Body of pancreas (tissue), 4 donors: ENCODE measurements around the gene AKNAD1. TPM values are rescaled to one million over a fixed set of nuclear protein-coding genes. Genes with fewer than 3 reads are reported as not detected.
"Not testable (repeated sequence)": the region's sequence is repeated elsewhere in the genome, so short reads cannot be mapped to it uniquely, and the experiment has no call there.

Experiments
- ATAC-seq: fragments of 150-250 bp; one replicate; pipeline ENCODE4 v1.9.1; 2016
- DNase-seq, 4 donors: peaks; one replicate each; pipeline ENCODE4 v3.0.0-alpha.2; 2019
- H3K27ac ChIP-seq, 4 donors: fragments of 200-600 bp; sonication (generic); 1 replicate in 3 of 4; 2 replicates in 1 of 4; pipeline versions ENCODE4 v1.5.1 to v1.6.1; 2016 to 2019; ENCODE audit warnings: mild to moderate bottlenecking in 1 of 4, mixed read lengths in 1 of 4, moderate library complexity in 1 of 4
- H3K27me3 ChIP-seq, 2 donors: fragments of 200-600 bp; sonication (generic); one replicate each; pipeline ENCODE4 v1.6.0; 2016; ENCODE audit warnings: mild to moderate bottlenecking in 1 of 2
- H3K36me3 ChIP-seq, 2 donors: fragments of 200-600 bp; sonication (generic); replicated peaks in 1 of 2; 2 replicates each; pipeline ENCODE4 v1.5.1; 2016; ENCODE audit warnings: low read depth in 2 of 2; ENCODE audit not compliant: insufficient read depth in 1 of 2
- H3K4me1 ChIP-seq: fragments of 200-600 bp; sonication (generic); one replicate; pipeline ENCODE4 v1.6.0; 2016
- H3K4me3 ChIP-seq, 2 donors: fragments of 200-600 bp; sonication (generic); 1 replicate in 1 of 2; 2 replicates in 1 of 2; pipeline ENCODE4 v1.5.1; 2016 to 2019
- H3K9me3 ChIP-seq, 3 donors: fragments of 200-600 bp; sonication (generic); 1 replicate in 2 of 3; 2 replicates in 1 of 3; pipeline ENCODE4 v1.5.1; 2016
- CTCF ChIP-seq, 7 experiments: fragments of 450-650 bp in 4 of 7; fragments of 200-600 bp in 3 of 7; sonication (generic) in 3 of 7; IDR thresholded peaks; one replicate each; pipeline ENCODE4 v1.5.1; 2016 to 2019; ENCODE audit warnings: antibody characterized with exemption in 7 of 7
- POLR2A ChIP-seq, 3 donors: fragments of 450-650 bp; IDR thresholded peaks; one replicate each; pipeline ENCODE4 v1.6.1; 2016; ENCODE audit warnings: antibody characterized with exemption in 3 of 3, mild to moderate bottlenecking in 2 of 3
- WGBS, 2 donors: methylation state at CpG; one replicate each; pipeline ENCODE4 v1.1.5; 2017; 5-methylcytosine and 5-hydroxymethylcytosine counted together
- intact Hi-C: fragments of 100-400 bp; cut with DNase I; formaldehyde crosslinking; loops from one replicate; pipeline ENCODE4 v1.15.1; 2023
- total RNA-seq, 2 donors: library from RNA; depleted of rRNA; stranded (reverse); fragments of >200 nt; gene quantifications; one replicate each; pipeline ENCODE4 v1.1.0, GENCODE V29; 2016

Gene AKNAD1
- total RNA-seq, 2 donors from 2014 or later, result not detected

DNA sequence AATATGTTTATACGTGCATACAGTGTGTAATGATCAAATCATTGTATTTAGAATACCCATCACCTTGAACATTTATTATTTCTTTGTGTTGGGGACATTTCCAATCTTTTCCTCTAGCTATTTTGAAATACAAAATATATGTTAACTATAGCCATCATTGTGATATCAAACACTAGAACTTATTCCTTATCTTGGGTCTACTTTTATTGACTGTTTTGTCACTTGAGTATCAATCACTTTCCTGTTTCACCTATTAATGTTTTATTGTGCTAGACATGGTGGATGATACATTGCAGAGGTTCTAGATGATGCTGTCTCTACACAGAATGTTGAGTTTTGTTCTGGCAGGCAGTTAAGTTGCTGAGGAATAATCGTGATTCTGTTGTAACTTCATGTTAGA lies 64.5 kb downstream of the AKNAD1 start:
- no peaks in the 10 kb centered on the region for H3K9me3 ChIP-seq
- peaks cover 0 to 18% of the 10 kb centered on the region in 2 donors for H3K36me3 ChIP-seq
- H3K4me1 ChIP-seq, result no peaks in the 10 kb centered on the region
- intact Hi-C loops, result no loop called here
- H3K27me3 ChIP-seq, result no peaks in the 10 kb centered on the region
- TF ChIP-seq CTCF (IDR thresholded peaks at IDR 0.05) (no peak), POLR2A (IDR thresholded peaks at IDR 0.05) (no peak)
- no peak for ATAC-seq
- DNase-seq, result no peak
- H3K4me3 ChIP-seq, result no peak overlapping the region
- H3K27ac ChIP-seq, result no peak overlapping the region
- 92 to 96% methylated on average over 2 of the region's 2 CpGs for WGBS, 2 donors

DNA sequence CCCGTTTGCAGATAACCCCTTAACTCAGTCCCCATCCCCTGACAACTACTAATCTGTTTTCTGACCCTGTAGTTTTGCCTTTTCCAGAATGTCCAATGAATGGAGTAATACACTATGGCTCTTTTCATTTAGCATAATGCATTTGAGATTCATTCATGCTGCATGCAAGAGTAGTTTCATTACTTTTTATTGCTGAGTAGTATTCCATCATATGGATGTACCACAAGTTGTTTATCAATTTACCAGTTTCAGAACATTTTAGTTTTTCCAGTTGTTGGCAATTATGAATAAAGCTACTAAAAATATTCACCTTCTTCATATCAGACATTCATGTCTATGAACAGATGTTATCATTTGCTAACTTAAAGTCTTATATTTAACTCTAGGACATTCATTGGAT lies 65.1 kb downstream of the AKNAD1 start:
- TF ChIP-seq POLR2A (IDR thresholded peaks at IDR 0.05) (no peak), CTCF (IDR thresholded peaks at IDR 0.05) (no peak)
- Histone ChIP-seq H3K4me1 (no peaks in the 10 kb centered on the region), H3K27me3 (no peaks in the 10 kb centered on the region), H3K4me3 (no peak overlapping the region), H3K9me3 (no peaks in the 10 kb centered on the region), H3K36me3 (peaks cover 0 to 18% of the 10 kb centered on the region in 2 donors), H3K27ac (no peak overlapping the region)
- DNase-seq (no peak), ATAC-seq (no peak)
- intact Hi-C loops, result no loop called here
- 97 to 100% methylated on average over 1 of the region's 1 CpG for WGBS, 2 donors

DNA sequence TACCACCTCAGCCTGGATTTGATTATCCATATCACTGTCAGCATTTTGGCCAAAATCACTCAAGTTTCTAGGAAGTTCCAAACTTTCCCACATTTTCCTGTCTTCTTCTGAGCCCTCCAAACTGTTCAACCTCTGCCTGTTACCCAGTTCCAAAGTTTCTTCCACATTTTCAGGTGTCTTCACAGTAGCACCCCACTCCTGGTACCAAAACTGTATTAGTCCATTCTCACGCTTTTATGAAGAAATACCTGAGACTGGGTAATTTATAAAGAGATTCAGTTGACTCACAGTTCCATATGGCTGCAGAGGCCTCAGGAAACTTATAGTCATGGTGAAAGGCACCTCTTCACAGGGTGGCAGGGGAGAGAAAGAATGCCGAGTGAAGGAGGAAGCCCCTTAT lies 71.0 kb downstream of the AKNAD1 start:
- H3K27me3 ChIP-seq, result no peaks in the 10 kb centered on the region
- WGBS, 2 donors, result 89 to 96% methylated on average over 2 of the region's 2 CpGs
- no peak overlapping the region for H3K27ac ChIP-seq
- peaks cover 21 to 30% of the 10 kb centered on the region in 2 donors for H3K36me3 ChIP-seq
- ATAC-seq, result no peak
- H3K4me3 ChIP-seq, result no peak overlapping the region
- no peak for TF ChIP-seq CTCF (IDR thresholded peaks at IDR 0.05)
- no peak for TF ChIP-seq POLR2A (IDR thresholded peaks at IDR 0.05)
- intact Hi-C loops, result no loop called here
- no peaks in the 10 kb centered on the region for H3K4me1 ChIP-seq
- H3K9me3 ChIP-seq, result peaks cover 0 to 12% (median 0%) of the 10 kb centered on the region in 3 donors
- DNase-seq, result no peak

GRCh38 chr1:108785264-108785663 lies 71.6 kb downstream of the AKNAD1 start:
- Histone ChIP-seq H3K9me3 (peaks cover 0 to 12% (median 0%) of the 10 kb centered on the region in 3 donors), H3K4me3 (no peak overlapping the region), H3K27me3 (no peaks in the 10 kb centered on the region), H3K27ac (no peak overlapping the region), H3K4me1 (no peaks in the 10 kb centered on the region), H3K36me3 (peaks cover 21 to 30% of the 10 kb centered on the region in 2 donors)
- 94 to 95% methylated on average over 6 of the region's 6 CpGs for WGBS, 2 donors
- ATAC-seq (no peak), DNase-seq (no peak)
- intact Hi-C loops, result no loop called here
- no peak for TF ChIP-seq POLR2A (IDR thresholded peaks at IDR 0.05)
- no peak for TF ChIP-seq CTCF (IDR thresholded peaks at IDR 0.05)

- DNase-seq, H3K27ac ChIP-seq, ATAC-seq, H3K27me3 ChIP-seq, intact Hi-C loops, H3K4me3 ChIP-seq, H3K4me1 ChIP-seq: not testable (repeated sequence)
- WGBS, 2 donors, result 100% methylated on average over 1 of the region's 1 CpG
- Histone ChIP-seq H3K36me3 (peaks cover 21 to 30% of the 10 kb centered on the region in 2 donors), H3K9me3 (peaks cover 0 to 12% (median 0%) of the 10 kb centered on the region in 3 donors)
These were observed 75.3 kb downstream of the AKNAD1 start for GRCh38 chr1:108781575-108781944.
